HFFc6 (cell line): Measurements from ENCODE around the gene GRM4. TPM values are rescaled to one million over a fixed set of nuclear protein-coding genes. Genes with fewer than 3 reads are reported as not detected.

Experiments used
- DNase-seq: peaks from one replicate; pipeline ENCODE4 v3.0.0-alpha.2; 2018
- H3K27ac Mint-ChIP-seq: 2 replicates; pipeline ENCODE4 v1.8.0; 2020; ENCODE audit warnings: mild to moderate bottlenecking, mixed read lengths
- H3K27me3 Mint-ChIP-seq: 2 replicates; pipeline ENCODE4 v1.8.0; 2021; ENCODE audit warnings: mild to moderate bottlenecking, moderate library complexity, mixed read lengths; ENCODE audit not compliant: insufficient read depth
- H3K36me3 Mint-ChIP-seq: 2 replicates; pipeline ENCODE4 v1.8.0; 2021; ENCODE audit warnings: low read depth, mixed read lengths
- H3K4me1 Mint-ChIP-seq: 2 replicates; pipeline ENCODE4 v1.8.0; 2020; ENCODE audit warnings: low read depth, mixed read lengths
- H3K4me3 Mint-ChIP-seq: 2 replicates; pipeline ENCODE4 v1.8.0; 2020; ENCODE audit warnings: mild to moderate bottlenecking, moderate library complexity, mixed read lengths
- H3K9me3 Mint-ChIP-seq: 2 replicates; pipeline ENCODE4 v1.8.0; 2020; ENCODE audit warnings: mild to moderate bottlenecking, mixed read lengths
- CTCF ChIP-seq: fragments of 200-600 bp; sonication (generic); IDR thresholded peaks from 2 replicates; pipeline ENCODE4 v1.5.0; 2021; ENCODE audit warnings: antibody characterized with exemption, mild to moderate bottlenecking
- total RNA-seq, 6 experiments: library from RNA; stranded (reverse); fragmentation: NEBNext Ultra II Directional; extraction: Animal tissue kit (Norgen Biotek cat#: 25700); gene quantifications; 2 replicates in 1 of 6; 3 replicates in 5 of 6; pipeline ENCODE4 v1.2.3, GENCODE V29; 2021

Gene GRM4
- total RNA-seq, 6 experiments from 2014 or later, result 0.12 to 0.14 TPM; not detected in 4

- DNase-seq, result no peak
- no peaks in the 10 kb centered on the region for H3K36me3 Mint-ChIP-seq
- H3K27me3 Mint-ChIP-seq, result peaks cover 42% of the 10 kb centered on the region
- no peaks in the 10 kb centered on the region for H3K4me1 Mint-ChIP-seq
- H3K27ac Mint-ChIP-seq, result no peak overlapping the region
- no peak for TF ChIP-seq CTCF
- no peaks in the 10 kb centered on the region for H3K9me3 Mint-ChIP-seq
- no peak overlapping the region for H3K4me3 Mint-ChIP-seq
Observed at GRCh38 chr6:34052071-34052825, 93.6 kb downstream of the GRM4 start.

GRCh38 chr6:34051331-34051919 lies 94.5 kb downstream of the GRM4 start:
- no peaks in the 10 kb centered on the region for H3K36me3 Mint-ChIP-seq
- no peaks in the 10 kb centered on the region for H3K4me1 Mint-ChIP-seq
- DNase-seq, result no peak
- no peak overlapping the region for H3K27ac Mint-ChIP-seq
- H3K27me3 Mint-ChIP-seq, result peaks cover 45% of the 10 kb centered on the region
- no peak overlapping the region for H3K4me3 Mint-ChIP-seq
- TF ChIP-seq CTCF, result no peak
- no peaks in the 10 kb centered on the region for H3K9me3 Mint-ChIP-seq

DNA sequence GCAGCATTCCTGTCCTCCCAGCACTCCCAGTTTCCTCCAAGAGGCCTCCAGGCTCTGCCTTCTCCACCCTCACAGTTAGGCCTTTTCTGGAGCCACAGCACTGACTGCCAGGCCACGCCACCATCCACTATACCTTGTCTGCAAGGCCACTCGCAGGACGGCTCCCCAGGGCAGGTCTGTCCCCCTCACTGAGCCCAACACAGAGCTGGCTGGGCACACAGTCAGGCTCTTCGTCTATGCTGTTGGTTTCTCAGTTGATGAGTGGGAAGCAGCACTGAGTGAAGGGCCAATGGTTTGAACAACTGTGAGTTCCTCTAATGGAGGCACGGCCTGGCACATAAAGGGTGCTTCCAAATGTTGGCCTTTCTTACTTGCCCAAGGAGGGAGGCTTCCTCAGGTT lies 95.2 kb downstream of the GRM4 start:
- TF ChIP-seq CTCF, result no peak
- Mint-ChIP-seq H3K4me3 (no peak overlapping the region), H3K27ac (no peak overlapping the region), H3K4me1 (no peaks in the 10 kb centered on the region), H3K36me3 (no peaks in the 10 kb centered on the region), H3K27me3 (peaks cover 45% of the 10 kb centered on the region), H3K9me3 (no peaks in the 10 kb centered on the region)
- DNase-seq, result no peak

- TF ChIP-seq CTCF, result no peak
- no peaks in the 10 kb centered on the region for H3K36me3 Mint-ChIP-seq
- H3K4me3 Mint-ChIP-seq, result no peak overlapping the region
- DNase-seq, result no peak
- H3K27ac Mint-ChIP-seq, result no peak overlapping the region
- H3K27me3 Mint-ChIP-seq, result peaks cover 47% of the 10 kb centered on the region
- H3K4me1 Mint-ChIP-seq, result no peaks in the 10 kb centered on the region
- no peaks in the 10 kb centered on the region for H3K9me3 Mint-ChIP-seq
Observed at GRCh38 chr6:34049395-34050342, 96.2 kb downstream of the GRM4 start.

DNA sequence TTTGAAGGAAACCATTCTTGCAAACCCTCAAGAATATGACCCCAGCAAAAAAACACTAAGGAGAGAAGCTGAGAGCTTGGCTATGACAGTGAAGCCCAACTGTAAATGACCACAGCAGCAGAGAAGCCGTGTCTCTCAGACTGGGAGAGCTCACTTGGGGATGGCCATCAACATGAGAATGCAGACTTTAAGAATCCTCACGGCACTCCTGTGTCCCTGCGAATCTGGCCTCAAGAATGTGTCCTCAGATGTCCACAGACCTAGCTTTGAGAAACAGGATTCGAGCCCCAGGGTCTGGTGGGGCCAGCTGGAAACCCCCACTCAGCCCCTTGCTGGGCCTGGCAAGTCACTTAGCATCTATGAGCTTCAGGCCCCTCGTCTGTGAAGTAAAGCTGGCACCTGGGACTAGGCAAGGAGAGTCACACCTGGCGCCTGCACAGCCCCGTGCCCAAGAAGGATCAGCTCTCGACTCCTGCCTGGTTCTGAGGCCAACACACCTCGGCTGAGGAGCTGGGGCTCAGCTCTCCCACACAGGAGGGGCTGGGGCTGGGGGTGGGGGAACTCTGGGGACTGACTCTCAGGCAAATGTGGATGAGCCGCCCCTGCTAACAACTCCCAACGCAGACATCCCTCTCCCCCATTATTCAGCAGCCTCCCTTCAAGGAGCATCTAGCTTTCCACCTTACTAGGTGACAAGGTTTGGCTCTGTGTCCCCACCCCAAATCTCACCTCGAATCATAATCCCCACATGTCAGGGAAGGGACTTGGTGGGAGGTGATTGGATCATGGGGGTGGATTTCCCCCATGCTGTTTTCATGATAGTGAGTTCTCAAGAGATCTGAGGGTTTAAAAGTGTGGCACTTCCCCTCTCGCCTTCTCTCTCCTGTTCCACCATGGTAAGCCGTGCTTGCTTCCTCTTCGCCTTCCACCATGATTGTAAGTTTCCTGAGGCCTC lies 97.7 kb downstream of the GRM4 start:
- Mint-ChIP-seq H3K9me3 (no peaks in the 10 kb centered on the region), H3K27me3 (peaks cover 43% of the 10 kb centered on the region), H3K36me3 (no peaks in the 10 kb centered on the region), H3K4me3 (no peak overlapping the region), H3K27ac (no peak overlapping the region), H3K4me1 (no peaks in the 10 kb centered on the region)
- TF ChIP-seq CTCF, result no peak
- DNase-seq, result no peak
